Tibial artery (tissue), 4 donors: ENCODE measurements around the gene LNP1.

Experiments used
- DNase-seq, 2 donors: peaks; one replicate each; pipeline ENCODE4 v3.0.0-alpha.2; 2019
- H3K27ac ChIP-seq, 2 donors: fragments of 200-600 bp; sonication (generic) in 1 of 2; 1 replicate in 1 of 2; 2 replicates in 1 of 2; pipeline ENCODE4 v1.5.1; 2018 to 2019; ENCODE audit warnings: mild to moderate bottlenecking in 1 of 2
- H3K27me3 ChIP-seq, 2 donors: fragments of 200-600 bp; sonication (generic) in 1 of 2; one replicate each; pipeline versions ENCODE4 v1.5.1 to v1.6.0; 2016 to 2019
- H3K36me3 ChIP-seq, 3 donors: fragments of 200-600 bp; sonication (generic) in 2 of 3; one replicate each; pipeline ENCODE4 v1.5.1; 2016 to 2019; ENCODE audit warnings: mild to moderate bottlenecking in 2 of 3
- H3K4me1 ChIP-seq, 4 donors: fragments of 200-600 bp; sonication (generic) in 2 of 4; 1 replicate in 3 of 4; 2 replicates in 1 of 4; pipeline ENCODE4 v1.5.1; 2016 to 2019
- H3K4me3 ChIP-seq, 2 donors: fragments of 200-600 bp; sonication (generic) in 1 of 2; 1 replicate in 1 of 2; 2 replicates in 1 of 2; pipeline ENCODE4 v1.5.1; 2018 to 2019; ENCODE audit warnings: mild to moderate bottlenecking in 2 of 2
- H3K9me3 ChIP-seq, 3 donors: fragments of 200-600 bp; sonication (generic) in 1 of 3; one replicate each; pipeline ENCODE4 v1.5.1; 2016 to 2019
- CTCF ChIP-seq, 2 experiments: fragments of 200-600 bp in 1 of 2; fragments of 450-650 bp in 1 of 2; IDR thresholded peaks; one replicate each; pipeline ENCODE4 v1.5.1; 2017 to 2019; ENCODE audit warnings: antibody characterized with exemption in 2 of 2, mild to moderate bottlenecking in 1 of 2, moderate library complexity in 1 of 2
- intact Hi-C: fragments of 100-400 bp; cut with DNase I; formaldehyde crosslinking; loops from one replicate; pipeline ENCODE4 v1.15.0; 2023; ENCODE audit warnings: low total_unique reads

The LNP1 gene

DNA sequence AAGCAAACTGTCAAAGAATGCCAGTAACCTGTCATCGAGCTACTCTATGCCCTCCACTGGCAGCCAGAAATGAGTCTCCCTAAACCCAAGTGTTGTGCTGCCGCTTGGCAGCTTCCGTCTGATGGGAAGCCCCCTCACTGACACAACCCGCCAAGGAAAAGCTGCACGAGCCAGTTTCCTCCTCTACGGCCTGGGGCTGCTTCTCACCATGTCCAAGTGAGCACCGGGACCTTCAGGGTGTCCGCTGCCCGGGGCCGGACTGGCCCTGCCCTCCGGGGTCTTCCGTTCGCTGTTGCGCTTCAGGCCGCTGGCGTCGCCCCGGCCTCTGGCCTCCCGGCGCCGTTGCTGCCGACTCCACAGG lies 940 bp upstream of the LNP1 start:
- Histone ChIP-seq H3K36me3 (no peaks in the 10 kb centered on the region), H3K9me3 (no peaks in the 10 kb centered on the region), H3K27me3 (no peaks in the 10 kb centered on the region), H3K27ac (peak overlapping the region; percentile 95 to 99), H3K4me3 (peak overlapping the region; percentile 97 to 99), H3K4me1 (peaks cover 0 to 60% (median 32%) of the 10 kb centered on the region in 4 donors)
- intact Hi-C loops: loop anchor here (5.0 kb wide), 1 partner anchor 92 kb away; the partner anchor contains the start of gene TMEM45A
- peak in 1 of 2 donors; percentile 20 for DNase-seq
- no peak for TF ChIP-seq CTCF (IDR thresholded peaks at IDR 0.05)

GRCh38 chr3:100401674-100402041 lies 319 bp downstream of the LNP1 start:
- peak in 1 of 2 donors; percentile 29 for DNase-seq
- Histone ChIP-seq H3K27me3 (no peaks in the 10 kb centered on the region), H3K4me1 (peaks cover 0 to 49% (median 32%) of the 10 kb centered on the region in 4 donors), H3K9me3 (peaks cover 0 to 2% (median 0%) of the 10 kb centered on the region in 3 donors), H3K27ac (peak overlapping the region; percentile 95 to 99), H3K4me3 (peak overlapping the region; percentile 97 to 99), H3K36me3 (no peaks in the 10 kb centered on the region)
- TF ChIP-seq CTCF (IDR thresholded peaks at IDR 0.05): no peak
- intact Hi-C loops: loop anchor here (5.0 kb wide), 1 partner anchor 91 kb away; the partner anchor contains the start of gene TMEM45A

- Histone ChIP-seq H3K27ac (peak overlapping the region; percentile 95 to 99), H3K4me1 (peaks cover 0 to 43% (median 32%) of the 10 kb centered on the region in 4 donors), H3K27me3 (no peaks in the 10 kb centered on the region), H3K4me3 (peak overlapping the region; percentile 97 to 99), H3K9me3 (peaks cover 0 to 8% (median 0%) of the 10 kb centered on the region in 3 donors), H3K36me3 (no peaks in the 10 kb centered on the region)
- no peak for TF ChIP-seq CTCF (IDR thresholded peaks at IDR 0.05)
- intact Hi-C loops: loop anchor here (5.0 kb wide), 1 partner anchor 90 kb away; the partner anchor contains the start of gene TMEM45A
- no peak for DNase-seq
Measured at GRCh38 chr3:100402256-100402655, 917 bp downstream of the LNP1 start.

DNA sequence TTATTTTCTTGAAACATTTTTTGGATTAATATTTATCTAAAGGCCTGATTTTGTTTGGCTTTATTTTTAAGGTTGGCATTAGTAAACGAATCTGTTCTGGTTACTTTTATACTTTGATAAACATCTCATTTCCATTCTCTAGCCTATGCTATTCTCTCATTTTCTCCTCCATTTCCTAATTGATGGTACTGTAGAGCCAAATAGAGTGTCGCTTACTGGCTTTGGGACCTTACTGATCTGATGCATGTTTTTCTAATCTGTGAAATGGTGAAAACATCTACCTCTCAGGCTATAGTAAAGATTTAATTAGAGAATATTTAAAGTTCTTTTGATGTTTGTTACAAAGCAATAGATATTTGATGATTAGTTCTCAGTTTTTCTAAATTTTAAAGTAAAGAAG lies 1.6 kb downstream of the LNP1 start:
- Histone ChIP-seq H3K4me1 (peaks cover 0 to 39% (median 32%) of the 10 kb centered on the region in 4 donors), H3K4me3 (peak overlapping the region; percentile 97 to 99), H3K27ac (peak overlapping the region in 1 of 2 donors; percentile 99), H3K27me3 (no peaks in the 10 kb centered on the region), H3K36me3 (peaks cover 0 to under 1% (median 0%) of the 10 kb centered on the region in 3 donors), H3K9me3 (peaks cover 0 to 11% (median 0%) of the 10 kb centered on the region in 3 donors)
- TF ChIP-seq CTCF (IDR thresholded peaks at IDR 0.05): no peak
- intact Hi-C loops: loop anchor here (5.0 kb wide), 1 partner anchor 89 kb away; the partner anchor contains the start of gene TMEM45A
- DNase-seq: no peak

GRCh38 chr3:100403362-100404249 lies 2.3 kb downstream of the LNP1 start:
- H3K36me3 ChIP-seq: peaks cover 0 to 5% (median 0%) of the 10 kb centered on the region in 3 donors
- peak overlapping the region; percentile 97 to 99 for H3K4me3 ChIP-seq
- no peak for DNase-seq
- no peaks in the 10 kb centered on the region for H3K27me3 ChIP-seq
- no peak for TF ChIP-seq CTCF (IDR thresholded peaks at IDR 0.05)
- intact Hi-C loops: loop anchor here (5.0 kb wide), 1 partner anchor 89 kb away; the partner anchor contains the start of gene TMEM45A
- peaks cover 0 to 37% (median 28%) of the 10 kb centered on the region in 4 donors for H3K4me1 ChIP-seq
- H3K9me3 ChIP-seq: peaks cover 0 to 11% (median 0%) of the 10 kb centered on the region in 3 donors
- H3K27ac ChIP-seq: peak overlapping the region in 1 of 2 donors; percentile 99
